Colonic mucosa (tissue), 4 donors: ENCODE results near the gene FKBP8. TPM values are rescaled to one million over a fixed set of nuclear protein-coding genes. Genes with fewer than 3 reads are reported as not detected.

Experiments used
- DNase-seq: peaks from one replicate; pipeline ENCODE4 v3.0.0-alpha.2; 2020
- H3K27ac ChIP-seq: fragments of 200-600 bp; one replicate; pipeline ENCODE4 v1.8.0; 2021
- H3K27me3 ChIP-seq: fragments of 200-600 bp; one replicate; pipeline ENCODE4 v1.8.0; 2021
- H3K36me3 ChIP-seq: fragments of 200-600 bp; one replicate; pipeline ENCODE4 v1.8.0; 2021
- H3K4me1 ChIP-seq: fragments of 200-600 bp; one replicate; pipeline ENCODE4 v1.8.0; 2021; ENCODE audit warnings: mild to moderate bottlenecking
- H3K4me3 ChIP-seq: fragments of 200-600 bp; one replicate; pipeline ENCODE4 v1.8.0; 2021
- H3K9ac ChIP-seq, 2 donors: one replicate each; pipeline ENCODE4 v1.7.0; 2013; ENCODE audit warnings: control low read depth in 2 of 2, low read depth in 2 of 2, low read length in 2 of 2
- H3K9me3 ChIP-seq: fragments of 200-600 bp; one replicate; pipeline ENCODE4 v1.8.0; 2021
- intact Hi-C: fragments of 100-400 bp; cut with DNase I; formaldehyde crosslinking; loops from one replicate; pipeline ENCODE4 v1.14.1; 2022
- total RNA-seq, 2 donors: library from RNA; stranded (reverse); fragmentation: NEBNext Ultra II Directional in 1 of 2; extraction: Animal tissue kit (Norgen Biotek cat#: 25700) in 1 of 2; gene quantifications; one replicate each; pipeline ENCODE4 v1.2.1, GENCODE V29; 2021
- TF ChIP-seq, protein P1 (sequence below): fragments of 200-600 bp; IDR thresholded peaks from one replicate; pipeline ENCODE4 v1.8.0; 2022; ENCODE audit warnings: antibody characterized with exemption, mild to moderate bottlenecking
- donor health status: healthy.
- donor health status: DM: no; HTN: no; CAD: no.
- donor health status: DM: no; HTN: no; CAD: no.

The FKBP8 gene
- total RNA-seq, 2 donors from 2014 or later: 190 to 200 TPM

DNA sequence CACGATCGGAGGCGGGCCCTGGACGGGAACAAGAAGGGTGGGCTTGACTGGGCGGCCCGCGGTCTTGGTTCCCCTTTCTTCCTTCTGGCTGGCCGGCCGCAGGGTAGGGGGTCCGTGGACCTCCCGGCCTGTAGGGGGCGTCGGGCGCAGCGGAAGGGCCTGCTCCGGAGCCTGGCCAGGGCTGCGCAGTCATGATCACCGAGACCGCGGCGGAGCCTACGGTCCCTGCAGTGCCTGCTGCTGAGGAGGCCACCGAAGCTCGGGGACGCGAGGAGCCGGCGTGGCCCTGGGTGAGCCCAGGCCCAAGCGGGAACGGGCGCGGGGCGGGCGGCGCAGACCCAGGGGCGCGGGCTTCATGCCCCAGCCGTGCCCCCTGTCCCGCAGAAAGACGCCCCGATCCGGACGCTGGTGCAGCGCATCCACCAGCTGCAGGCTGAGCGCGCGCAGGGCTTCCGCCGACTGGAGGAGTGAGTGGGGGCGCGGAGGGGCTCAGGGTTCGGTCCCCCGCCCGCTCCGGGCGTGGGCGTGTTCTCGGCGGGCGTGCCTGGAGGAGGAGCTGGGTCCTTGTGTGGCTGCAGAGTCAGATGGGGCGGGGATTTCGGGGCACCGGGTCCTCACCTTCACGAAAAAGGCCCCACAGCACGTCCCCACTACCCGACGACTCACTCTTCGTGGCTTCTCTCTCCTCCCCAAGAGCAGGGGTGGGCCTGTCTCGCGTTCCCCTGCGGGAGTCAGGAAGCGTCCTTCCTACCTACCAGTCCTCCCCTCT, 45.4 kb upstream of the FKBP8 start, which contains the start of gene REX1BD:
TSS of gene REX1BD (plus strand) at position 188 of the 769 bp plus-strand sequence. CDS start at position 192, 4 bp downstream.
- H3K4me3 ChIP-seq: peak within 1 kb of the TSS; percentile 93
- DNase-seq: peak; percentile 85
- peak within 1 kb of the TSS; percentile 97 for H3K27ac ChIP-seq
- H3K36me3 ChIP-seq: no peaks in the 10 kb centered on the region
- no peaks in the 10 kb centered on the region for H3K27me3 ChIP-seq
- H3K4me1 ChIP-seq: peaks cover 8% of the 10 kb centered on the region
- H3K9ac ChIP-seq: peak within 1 kb of the TSS; percentile 79 to 88
- TF ChIP-seq, protein P1, sequence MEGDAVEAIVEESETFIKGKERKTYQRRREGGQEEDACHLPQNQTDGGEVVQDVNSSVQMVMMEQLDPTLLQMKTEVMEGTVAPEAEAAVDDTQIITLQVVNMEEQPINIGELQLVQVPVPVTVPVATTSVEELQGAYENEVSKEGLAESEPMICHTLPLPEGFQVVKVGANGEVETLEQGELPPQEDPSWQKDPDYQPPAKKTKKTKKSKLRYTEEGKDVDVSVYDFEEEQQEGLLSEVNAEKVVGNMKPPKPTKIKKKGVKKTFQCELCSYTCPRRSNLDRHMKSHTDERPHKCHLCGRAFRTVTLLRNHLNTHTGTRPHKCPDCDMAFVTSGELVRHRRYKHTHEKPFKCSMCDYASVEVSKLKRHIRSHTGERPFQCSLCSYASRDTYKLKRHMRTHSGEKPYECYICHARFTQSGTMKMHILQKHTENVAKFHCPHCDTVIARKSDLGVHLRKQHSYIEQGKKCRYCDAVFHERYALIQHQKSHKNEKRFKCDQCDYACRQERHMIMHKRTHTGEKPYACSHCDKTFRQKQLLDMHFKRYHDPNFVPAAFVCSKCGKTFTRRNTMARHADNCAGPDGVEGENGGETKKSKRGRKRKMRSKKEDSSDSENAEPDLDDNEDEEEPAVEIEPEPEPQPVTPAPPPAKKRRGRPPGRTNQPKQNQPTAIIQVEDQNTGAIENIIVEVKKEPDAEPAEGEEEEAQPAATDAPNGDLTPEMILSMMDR: peak; percentile 87
- intact Hi-C loops: no loop called here
- H3K9me3 ChIP-seq: no peaks in the 10 kb centered on the region

- H3K4me1 ChIP-seq: peaks cover 8% of the 10 kb centered on the region
- DNase-seq: no peak
- peak overlapping the region; percentile 93 for H3K4me3 ChIP-seq
- no peaks in the 10 kb centered on the region for H3K27me3 ChIP-seq
- peak overlapping the region; percentile 97 for H3K27ac ChIP-seq
- TF ChIP-seq, protein P1: no peak
- H3K9me3 ChIP-seq: no peaks in the 10 kb centered on the region
- peak overlapping the region; percentile 79 to 88 for H3K9ac ChIP-seq
- intact Hi-C loops: no loop called here
- no peaks in the 10 kb centered on the region for H3K36me3 ChIP-seq
Observed at GRCh38 chr19:18587962-18588610, 44.7 kb upstream of the FKBP8 start.

DNA sequence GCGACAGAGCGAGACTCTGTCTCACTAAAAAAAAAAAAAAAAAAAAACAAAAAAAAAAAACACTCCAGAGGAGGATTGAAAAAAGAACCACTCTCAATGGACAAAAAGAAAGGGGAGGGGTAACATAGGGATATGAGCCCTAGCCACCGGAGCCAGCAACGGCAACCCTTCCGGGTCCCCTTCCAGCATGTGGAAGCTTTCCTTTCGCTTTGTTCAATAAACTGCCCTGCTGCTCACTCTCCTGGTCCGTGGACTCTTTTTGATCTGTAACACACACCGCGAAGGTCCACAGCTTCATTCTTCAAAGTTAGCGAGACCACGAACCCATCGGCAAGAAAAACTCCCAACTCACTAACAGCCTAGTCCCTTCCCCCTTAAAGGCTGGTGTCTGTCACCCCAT, 44.2 kb upstream of the FKBP8 start:
- peak overlapping the region; percentile 97 for H3K27ac ChIP-seq
- H3K27me3 ChIP-seq: no peaks in the 10 kb centered on the region
- H3K4me1 ChIP-seq: peaks cover 8% of the 10 kb centered on the region
- TF ChIP-seq, protein P1: no peak
- no peak for DNase-seq
- intact Hi-C loops: no loop called here
- H3K36me3 ChIP-seq: no peaks in the 10 kb centered on the region
- no peaks in the 10 kb centered on the region for H3K9me3 ChIP-seq
- H3K4me3 ChIP-seq: no peak overlapping the region
- no peak overlapping the region for H3K9ac ChIP-seq

DNA sequence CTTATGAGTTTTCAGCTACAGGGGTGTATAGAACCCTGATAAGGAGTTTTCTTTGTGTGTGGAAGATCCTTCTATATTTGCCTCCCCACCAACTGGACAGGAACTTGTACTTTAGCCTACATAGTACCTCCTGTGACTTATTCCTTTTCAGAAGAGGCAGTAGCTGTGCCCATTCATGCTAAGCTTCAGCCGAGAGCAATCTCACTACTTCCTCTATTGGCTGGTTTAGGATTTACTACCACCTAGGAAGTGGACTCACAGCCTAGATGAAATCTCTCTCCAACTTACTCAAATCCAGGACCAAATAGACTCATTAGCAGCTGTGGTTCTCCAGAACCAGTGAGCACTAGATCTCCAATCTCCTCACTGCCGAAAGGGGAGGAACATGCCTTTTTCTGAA, 42.9 kb upstream of the FKBP8 start:
- DNase-seq: no peak
- no peak overlapping the region for H3K27ac ChIP-seq
- H3K9me3 ChIP-seq: no peaks in the 10 kb centered on the region
- H3K4me3 ChIP-seq: no peak overlapping the region
- TF ChIP-seq, protein P1: no peak
- no peaks in the 10 kb centered on the region for H3K27me3 ChIP-seq
- H3K36me3 ChIP-seq: no peaks in the 10 kb centered on the region
- intact Hi-C loops: no loop called here
- H3K4me1 ChIP-seq: peaks cover 8% of the 10 kb centered on the region
- no peak overlapping the region for H3K9ac ChIP-seq

DNA sequence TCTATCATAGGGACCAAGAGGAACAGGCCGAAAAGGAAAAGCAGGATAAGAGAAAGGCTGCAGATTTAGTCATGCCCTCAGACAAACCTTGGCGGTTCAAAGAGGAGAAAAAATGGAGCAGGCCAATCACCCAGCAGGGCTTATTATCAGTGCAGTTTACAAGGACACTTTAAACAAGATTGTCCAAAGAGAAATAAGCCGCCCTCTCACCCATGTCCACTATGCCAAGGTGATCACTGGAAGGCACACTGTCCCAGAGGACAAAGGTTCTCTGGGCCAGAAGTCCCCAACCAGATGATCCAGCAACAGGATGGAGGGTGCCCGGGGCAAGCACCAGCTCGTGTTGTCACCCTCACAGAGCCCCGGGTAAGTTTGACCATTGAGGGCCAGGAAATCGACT, 36.9 kb upstream of the FKBP8 start:
- TF ChIP-seq, protein P1: no peak
- no peak for DNase-seq
- no peak overlapping the region for H3K9ac ChIP-seq
- no peaks in the 10 kb centered on the region for H3K4me1 ChIP-seq
- intact Hi-C loops: no loop called here
- H3K9me3 ChIP-seq: no peaks in the 10 kb centered on the region
- H3K4me3 ChIP-seq: no peak overlapping the region
- H3K27ac ChIP-seq: no peak overlapping the region
- H3K27me3 ChIP-seq: no peaks in the 10 kb centered on the region
- H3K36me3 ChIP-seq: no peaks in the 10 kb centered on the region
